ENCODE results near the gene LOXHD1. TPM values are rescaled to one million over a fixed set of nuclear protein-coding genes. Genes with fewer than 3 reads are reported as not detected.
A peak's percentile ranks its signal among the peaks of the same experiment; 100 is the strongest.

Gene LOXHD1
- total RNA-seq, 1 experiment from 2014 or later, result 0.35 TPM

DNA sequence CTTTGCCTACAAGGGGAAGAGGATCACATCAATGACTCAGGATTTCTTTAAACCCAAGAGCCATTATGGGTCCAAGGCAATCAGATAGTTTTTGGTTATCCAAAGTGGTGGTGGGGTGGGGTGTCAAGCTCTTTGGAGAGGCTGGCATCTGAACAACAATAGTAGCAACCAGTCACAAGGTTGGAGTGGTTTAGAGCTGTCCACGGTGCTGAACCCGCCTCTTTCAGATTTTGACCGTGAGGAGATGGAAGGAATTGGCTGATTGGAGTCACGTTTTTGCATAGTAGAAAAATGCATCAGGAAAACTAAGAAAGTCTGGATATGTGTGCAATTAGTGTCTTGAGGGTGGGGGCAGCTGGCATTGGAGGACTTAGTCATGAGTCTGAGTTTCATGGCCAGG, 159.9 kb downstream of the LOXHD1 start (continued):
- no peak for TF ChIP-seq SOX15 (CRISPR knock-in tag; IDR thresholded peaks at IDR 0.05)
- TF ChIP-seq, protein P1, sequence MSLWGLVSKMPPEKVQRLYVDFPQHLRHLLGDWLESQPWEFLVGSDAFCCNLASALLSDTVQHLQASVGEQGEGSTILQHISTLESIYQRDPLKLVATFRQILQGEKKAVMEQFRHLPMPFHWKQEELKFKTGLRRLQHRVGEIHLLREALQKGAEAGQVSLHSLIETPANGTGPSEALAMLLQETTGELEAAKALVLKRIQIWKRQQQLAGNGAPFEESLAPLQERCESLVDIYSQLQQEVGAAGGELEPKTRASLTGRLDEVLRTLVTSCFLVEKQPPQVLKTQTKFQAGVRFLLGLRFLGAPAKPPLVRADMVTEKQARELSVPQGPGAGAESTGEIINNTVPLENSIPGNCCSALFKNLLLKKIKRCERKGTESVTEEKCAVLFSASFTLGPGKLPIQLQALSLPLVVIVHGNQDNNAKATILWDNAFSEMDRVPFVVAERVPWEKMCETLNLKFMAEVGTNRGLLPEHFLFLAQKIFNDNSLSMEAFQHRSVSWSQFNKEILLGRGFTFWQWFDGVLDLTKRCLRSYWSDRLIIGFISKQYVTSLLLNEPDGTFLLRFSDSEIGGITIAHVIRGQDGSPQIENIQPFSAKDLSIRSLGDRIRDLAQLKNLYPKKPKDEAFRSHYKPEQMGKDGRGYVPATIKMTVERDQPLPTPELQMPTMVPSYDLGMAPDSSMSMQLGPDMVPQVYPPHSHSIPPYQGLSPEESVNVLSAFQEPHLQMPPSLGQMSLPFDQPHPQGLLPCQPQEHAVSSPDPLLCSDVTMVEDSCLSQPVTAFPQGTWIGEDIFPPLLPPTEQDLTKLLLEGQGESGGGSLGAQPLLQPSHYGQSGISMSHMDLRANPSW (CRISPR knock-in tag; conservative IDR thresholded peaks at IDR 0.05; ENCODE audit: low read depth), result no peak
- no peak for TF ChIP-seq NR1H2 (CRISPR knock-in tag; IDR thresholded peaks at IDR 0.05)
- no peak; the same call in 1 of the 2 replicates for TF ChIP-seq ETV6 (CRISPR knock-in tag; IDR thresholded peaks at IDR 0.05)
- TF ChIP-seq, protein P2, sequence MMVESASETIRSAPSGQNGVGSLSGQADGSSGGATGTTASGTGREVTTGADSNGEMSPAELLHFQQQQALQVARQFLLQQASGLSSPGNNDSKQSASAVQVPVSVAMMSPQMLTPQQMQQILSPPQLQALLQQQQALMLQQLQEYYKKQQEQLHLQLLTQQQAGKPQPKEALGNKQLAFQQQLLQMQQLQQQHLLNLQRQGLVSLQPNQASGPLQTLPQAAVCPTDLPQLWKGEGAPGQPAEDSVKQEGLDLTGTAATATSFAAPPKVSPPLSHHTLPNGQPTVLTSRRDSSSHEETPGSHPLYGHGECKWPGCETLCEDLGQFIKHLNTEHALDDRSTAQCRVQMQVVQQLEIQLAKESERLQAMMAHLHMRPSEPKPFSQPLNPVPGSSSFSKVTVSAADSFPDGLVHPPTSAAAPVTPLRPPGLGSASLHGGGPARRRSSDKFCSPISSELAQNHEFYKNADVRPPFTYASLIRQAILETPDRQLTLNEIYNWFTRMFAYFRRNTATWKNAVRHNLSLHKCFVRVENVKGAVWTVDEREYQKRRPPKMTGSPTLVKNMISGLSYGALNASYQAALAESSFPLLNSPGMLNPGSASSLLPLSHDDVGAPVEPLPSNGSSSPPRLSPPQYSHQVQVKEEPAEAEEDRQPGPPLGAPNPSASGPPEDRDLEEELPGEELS (CRISPR knock-in tag; IDR thresholded peaks at IDR 0.05), result peak; percentile 82
- TF ChIP-seq, protein P3, sequence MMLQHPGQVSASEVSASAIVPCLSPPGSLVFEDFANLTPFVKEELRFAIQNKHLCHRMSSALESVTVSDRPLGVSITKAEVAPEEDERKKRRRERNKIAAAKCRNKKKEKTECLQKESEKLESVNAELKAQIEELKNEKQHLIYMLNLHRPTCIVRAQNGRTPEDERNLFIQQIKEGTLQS (CRISPR knock-in tag; conservative IDR thresholded peaks at IDR 0.05), result no peak
- TF ChIP-seq, protein P4, sequence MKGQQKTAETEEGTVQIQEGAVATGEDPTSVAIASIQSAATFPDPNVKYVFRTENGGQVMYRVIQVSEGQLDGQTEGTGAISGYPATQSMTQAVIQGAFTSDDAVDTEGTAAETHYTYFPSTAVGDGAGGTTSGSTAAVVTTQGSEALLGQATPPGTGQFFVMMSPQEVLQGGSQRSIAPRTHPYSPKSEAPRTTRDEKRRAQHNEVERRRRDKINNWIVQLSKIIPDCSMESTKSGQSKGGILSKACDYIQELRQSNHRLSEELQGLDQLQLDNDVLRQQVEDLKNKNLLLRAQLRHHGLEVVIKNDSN (CRISPR knock-in tag; IDR thresholded peaks at IDR 0.05), result peak; percentile 40; the same call in 1 of the 2 replicates
- TF ChIP-seq NFE2L1 (CRISPR knock-in tag; IDR thresholded peaks at IDR 0.05), result no peak
- TF ChIP-seq, protein P5, sequence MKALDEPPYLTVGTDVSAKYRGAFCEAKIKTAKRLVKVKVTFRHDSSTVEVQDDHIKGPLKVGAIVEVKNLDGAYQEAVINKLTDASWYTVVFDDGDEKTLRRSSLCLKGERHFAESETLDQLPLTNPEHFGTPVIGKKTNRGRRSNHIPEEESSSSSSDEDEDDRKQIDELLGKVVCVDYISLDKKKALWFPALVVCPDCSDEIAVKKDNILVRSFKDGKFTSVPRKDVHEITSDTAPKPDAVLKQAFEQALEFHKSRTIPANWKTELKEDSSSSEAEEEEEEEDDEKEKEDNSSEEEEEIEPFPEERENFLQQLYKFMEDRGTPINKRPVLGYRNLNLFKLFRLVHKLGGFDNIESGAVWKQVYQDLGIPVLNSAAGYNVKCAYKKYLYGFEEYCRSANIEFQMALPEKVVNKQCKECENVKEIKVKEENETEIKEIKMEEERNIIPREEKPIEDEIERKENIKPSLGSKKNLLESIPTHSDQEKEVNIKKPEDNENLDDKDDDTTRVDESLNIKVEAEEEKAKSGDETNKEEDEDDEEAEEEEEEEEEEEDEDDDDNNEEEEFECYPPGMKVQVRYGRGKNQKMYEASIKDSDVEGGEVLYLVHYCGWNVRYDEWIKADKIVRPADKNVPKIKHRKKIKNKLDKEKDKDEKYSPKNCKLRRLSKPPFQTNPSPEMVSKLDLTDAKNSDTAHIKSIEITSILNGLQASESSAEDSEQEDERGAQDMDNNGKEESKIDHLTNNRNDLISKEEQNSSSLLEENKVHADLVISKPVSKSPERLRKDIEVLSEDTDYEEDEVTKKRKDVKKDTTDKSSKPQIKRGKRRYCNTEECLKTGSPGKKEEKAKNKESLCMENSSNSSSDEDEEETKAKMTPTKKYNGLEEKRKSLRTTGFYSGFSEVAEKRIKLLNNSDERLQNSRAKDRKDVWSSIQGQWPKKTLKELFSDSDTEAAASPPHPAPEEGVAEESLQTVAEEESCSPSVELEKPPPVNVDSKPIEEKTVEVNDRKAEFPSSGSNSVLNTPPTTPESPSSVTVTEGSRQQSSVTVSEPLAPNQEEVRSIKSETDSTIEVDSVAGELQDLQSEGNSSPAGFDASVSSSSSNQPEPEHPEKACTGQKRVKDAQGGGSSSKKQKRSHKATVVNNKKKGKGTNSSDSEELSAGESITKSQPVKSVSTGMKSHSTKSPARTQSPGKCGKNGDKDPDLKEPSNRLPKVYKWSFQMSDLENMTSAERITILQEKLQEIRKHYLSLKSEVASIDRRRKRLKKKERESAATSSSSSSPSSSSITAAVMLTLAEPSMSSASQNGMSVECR (CRISPR knock-in tag; IDR thresholded peaks at IDR 0.05; ENCODE audit: borderline replicate concordance), result peak; percentile 77; the same call in 1 of the 2 replicates

DNA sequence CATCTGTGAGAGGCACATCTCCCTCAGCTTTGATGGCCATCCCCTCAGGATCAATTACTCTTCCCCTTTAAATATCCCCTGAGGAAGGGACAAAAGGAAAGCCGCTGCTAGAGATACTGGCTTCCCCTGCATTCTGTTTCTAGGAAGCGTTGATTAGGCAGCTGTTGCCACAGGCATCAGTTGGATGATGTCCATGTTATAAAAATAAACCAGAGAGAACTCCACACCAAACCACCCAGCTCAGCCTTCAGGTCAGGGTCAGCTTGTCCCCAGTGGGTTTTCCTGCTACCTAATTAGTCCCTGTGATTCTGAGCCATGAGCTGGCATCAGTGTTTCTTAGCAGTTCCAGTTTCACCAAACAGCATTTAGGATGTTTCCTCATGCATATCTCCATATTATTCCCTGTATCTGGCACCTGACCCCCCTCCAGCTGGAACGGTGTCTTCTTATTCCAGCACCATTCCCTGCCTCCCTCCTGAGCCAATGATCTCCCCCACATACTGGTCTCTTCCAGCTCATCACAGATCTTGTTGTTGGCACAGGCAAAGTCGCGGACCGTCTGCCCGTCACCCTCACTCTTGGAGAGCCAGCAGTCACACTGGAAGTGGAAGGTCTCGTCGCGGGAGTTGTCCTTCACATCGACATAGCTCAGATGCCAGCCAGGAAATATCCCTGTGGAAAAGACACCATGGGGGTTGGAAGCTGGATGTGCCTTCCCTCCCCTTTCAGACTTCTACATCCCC, 168.4 kb downstream of the LOXHD1 start:
- no peak for DNase-seq (ENCODE audit: low spot score)
- no peak for ATAC-seq
- CTCF ChIA-PET, result interaction anchor here (1.1 to 1.9 kb wide), 4 partner anchors 7 to 223 kb away, joined by 3 to 8 read pairs (median 4); no protein-coding TSS in a partner anchor
- Mint-ChIP-seq H3K4me1 (peaks cover 3% of the 10 kb centered on the region; the same call in 1 of the 2 replicates), H3K4me3 (no peak overlapping the region), H3K27ac (no peak overlapping the region), H3K27me3 (ENCODE audit: low read depth) (0 out of 2 replicates have a peak, but pooled peaks cover 2% of the 10 kb centered on the region), H3K36me3 (no peaks in the 10 kb centered on the region), H3K9me3 (no peaks in the 10 kb centered on the region)
- POLR2A ChIA-PET, result no interaction called here
- no peak for TF ChIP-seq ZNF671 (CRISPR knock-in tag; IDR thresholded peaks at IDR 0.05)
- TF ChIP-seq ZNF423 (CRISPR knock-in tag; IDR thresholded peaks at IDR 0.05), result no peak
- no peak for TF ChIP-seq ZNF219 (CRISPR knock-in tag; IDR thresholded peaks at IDR 0.05; ENCODE audit: borderline replicate concordance)
- TF ChIP-seq PRRX2 (CRISPR knock-in tag; IDR thresholded peaks at IDR 0.05), result no peak
- TF ChIP-seq, protein P6, sequence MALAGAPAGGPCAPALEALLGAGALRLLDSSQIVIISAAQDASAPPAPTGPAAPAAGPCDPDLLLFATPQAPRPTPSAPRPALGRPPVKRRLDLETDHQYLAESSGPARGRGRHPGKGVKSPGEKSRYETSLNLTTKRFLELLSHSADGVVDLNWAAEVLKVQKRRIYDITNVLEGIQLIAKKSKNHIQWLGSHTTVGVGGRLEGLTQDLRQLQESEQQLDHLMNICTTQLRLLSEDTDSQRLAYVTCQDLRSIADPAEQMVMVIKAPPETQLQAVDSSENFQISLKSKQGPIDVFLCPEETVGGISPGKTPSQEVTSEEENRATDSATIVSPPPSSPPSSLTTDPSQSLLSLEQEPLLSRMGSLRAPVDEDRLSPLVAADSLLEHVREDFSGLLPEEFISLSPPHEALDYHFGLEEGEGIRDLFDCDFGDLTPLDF (CRISPR knock-in tag; IDR thresholded peaks at IDR 0.05), result no peak
